GM12878 (cell line): Measurements from ENCODE around the gene NUBP1. TPM values are rescaled to one million over a fixed set of nuclear protein-coding genes. Genes with fewer than 3 reads are reported as not detected.
A peak's percentile ranks its signal among the peaks of the same experiment; 100 is the strongest.

ENCODE experiments used
- ATAC-seq: fragments of 200-7000 bp; cut with Tn5 transposase; 3 replicates; pipeline ENCODE4 v1.9.1; 2020; ENCODE audit warnings: mild to moderate bottlenecking, moderate library complexity
- BruUV-seq: library from RNA; stranded (reverse); fragments of 400-500 nt; replicated peaks from 2 replicates; lab custom pipeline; 2021; lab: Mats Ljungman, UMichigan
- CTCF ChIA-PET: fragments of 300-600 bp; sonication (Branson Sonifier 250); formaldehyde crosslinking; extraction: SDS; loops from one replicate; lab custom pipeline; 2021; ENCODE audit warnings: inconsistent platforms; lab: Yijun Ruan, JAX
- POLR2A ChIA-PET: fragments of 350-600 bp; formaldehyde crosslinking; extraction: SDS; loops from one replicate; lab custom pipeline; 2021; ENCODE audit warnings: inconsistent platforms; lab: Charles Lee
- RAD21 ChIA-PET: fragments of 300-600 bp; sonication (Branson Sonifier 250); formaldehyde crosslinking; loops from one replicate; lab custom pipeline; 2023; ENCODE audit warnings: antibody characterized with exemption; ENCODE audit not compliant: unreplicated experiment; lab: Charles Lee
- SMC1A ChIA-PET: fragments of 300-600 bp; sonication (Branson Sonifier 250); formaldehyde crosslinking; loops from one replicate; lab custom pipeline; 2023; ENCODE audit not compliant: unreplicated experiment, uncharacterized antibody; lab: Charles Lee
- DNase-seq: peaks from one replicate; pipeline ENCODE4 v3.0.0-alpha.2; 2011; ENCODE audit warnings: low read depth, low spot score
- FAIRE-seq: peaks from 3 replicates; lab custom pipeline; 2011; peaks lifted over from hg19 to GRCh38; lab: Jason Lieb, UNC
- H2AFZ ChIP-seq: 2 replicates; pipeline ENCODE4 v1.6.0; 2011; ENCODE audit warnings: low read depth, low read length, control low read depth; ENCODE audit not compliant: control insufficient read depth
- H3K27ac ChIP-seq: 2 replicates; pipeline ENCODE4 v1.5.1; 2011; ENCODE audit warnings: control low read depth; ENCODE audit not compliant: control insufficient read depth, insufficient read depth
- H3K27me3 ChIP-seq, 2 experiments: replicated peaks in 1 of 2; 2 replicates each; pipeline versions ENCODE4 v1.6.0 to v1.6.1; 2011; ENCODE audit warnings: low read length in 1 of 2; ENCODE audit not compliant: control insufficient read depth in 2 of 2, insufficient read depth in 2 of 2
- H3K36me3 ChIP-seq, 2 experiments: 2 replicates each; pipeline ENCODE4 v1.5.1; 2011; ENCODE audit warnings: low read length in 1 of 2; ENCODE audit not compliant: control insufficient read depth in 2 of 2, insufficient read depth in 2 of 2
- H3K4me1 ChIP-seq: 2 replicates; pipeline ENCODE4 v1.6.1; 2011; ENCODE audit warnings: mild to moderate bottlenecking, low read length, moderate library complexity, mixed read lengths; ENCODE audit not compliant: control insufficient read depth, insufficient read depth
- H3K4me2 ChIP-seq: 2 replicates; pipeline ENCODE4 v1.6.0; 2011; ENCODE audit warnings: control low read depth; ENCODE audit not compliant: control insufficient read depth, insufficient read depth
- H3K4me3 ChIP-seq: fragments of 200-600 bp; sonication (generic); 2 replicates; pipeline ENCODE4 v1.5.1; 2016
- H3K79me2 ChIP-seq: 2 replicates; pipeline ENCODE4 v1.6.0; 2011; ENCODE audit warnings: low read length; ENCODE audit not compliant: control insufficient read depth, insufficient read depth
- H3K9ac ChIP-seq: 2 replicates; pipeline ENCODE4 v1.8.0; 2011; ENCODE audit warnings: low read length, control low read depth, mixed read lengths; ENCODE audit not compliant: control insufficient read depth, insufficient read depth
- H3K9me3 ChIP-seq: replicated peaks from 3 replicates; pipeline ENCODE4 v1.5.1; 2011; ENCODE audit warnings: mild to moderate bottlenecking, low read length; ENCODE audit not compliant: control insufficient read depth, insufficient read depth
- H4K20me1 ChIP-seq: 2 replicates; pipeline ENCODE4 v1.6.0; 2011; ENCODE audit not compliant: control insufficient read depth, insufficient read depth
- NFIC ChIP-seq: IDR thresholded peaks from 2 replicates; pipeline ENCODE4 v1.6.1; 2012; ENCODE audit warnings: low read depth, mild to moderate bottlenecking, inconsistent platforms, low read length, moderate library complexity
- RAD51 ChIP-seq: fragments of 450-650 bp; IDR thresholded peaks from 2 replicates; pipeline ENCODE4 v1.6.1; 2016; ENCODE audit warnings: moderate library complexity, mild to moderate bottlenecking, inconsistent platforms
- SUZ12 ChIP-seq: fragments of 200-600 bp; sonication (generic); IDR thresholded peaks from one replicate; pipeline ENCODE4 v1.6.1; 2018; ENCODE audit warnings: antibody characterized with exemption, mild to moderate bottlenecking; ENCODE audit not compliant: unreplicated experiment
- WGBS: methylation state at CpG from one replicate; pipeline ENCODE4 v1.1.6; 2016; ENCODE audit warnings: low lambda C conversion rate; ENCODE audit not compliant: insufficient replicate concordance, insufficient coverage; ENCODE audit errors: missing lambda C conversion rate; 5-methylcytosine and 5-hydroxymethylcytosine counted together
- in situ Hi-C: fragments of 300-500 bp; cut with MboI; formaldehyde crosslinking; loops from 9 replicates; pipeline ENCODE4 v1.14.3; 2018; ENCODE audit warnings: mixed read lengths
- intact Hi-C: fragments of 100-400 bp; cut with micrococcal nuclease; formaldehyde crosslinking; loops from one replicate; pipeline ENCODE4 v1.14.2; 2022; ENCODE audit not compliant: unreplicated experiment
- polyA plus RNA-seq, 11 experiments: library from polyadenylated mRNA; depleted of rRNA in 4 of 11; unstranded in 6 of 11; stranded (reverse) in 5 of 11; fragments of >200 nt; fragmentation: Nextera tagmentation in 4 of 11; fragmentation: Illumina TruSeq in 1 of 11; extraction: Ambion mirVana in 4 of 11; extraction: Trizol in 1 of 11; gene quantifications; 1 replicate in 1 of 11; 2 replicates in 10 of 11; pipeline versions ENCODE4 v1.2.1 to v1.2.3, GENCODE V29; 2011 to 2016; ENCODE audit warnings: inconsistent platforms in 2 of 11, missing spikeins in 2 of 11, low read depth in 1 of 11
- total RNA-seq, 4 experiments: library from RNA; depleted of rRNA in 3 of 4; stranded (reverse); fragments of >200 nt in 3 of 4; fragmentation: Illumina TruSeq in 1 of 4; extraction: Trizol in 1 of 4; gene quantifications; 2 replicates each; pipeline versions ENCODE4 v1.2.1 to v1.2.3, GENCODE V29; 2013 to 2021

The NUBP1 gene
- total and polyA plus RNA-seq, 10 of the 15 experiments (the other 5 are each of a cell fraction or from before 2014, with no cell fraction given): 31.0 to 74.9 (median 58.3) TPM

DNA sequence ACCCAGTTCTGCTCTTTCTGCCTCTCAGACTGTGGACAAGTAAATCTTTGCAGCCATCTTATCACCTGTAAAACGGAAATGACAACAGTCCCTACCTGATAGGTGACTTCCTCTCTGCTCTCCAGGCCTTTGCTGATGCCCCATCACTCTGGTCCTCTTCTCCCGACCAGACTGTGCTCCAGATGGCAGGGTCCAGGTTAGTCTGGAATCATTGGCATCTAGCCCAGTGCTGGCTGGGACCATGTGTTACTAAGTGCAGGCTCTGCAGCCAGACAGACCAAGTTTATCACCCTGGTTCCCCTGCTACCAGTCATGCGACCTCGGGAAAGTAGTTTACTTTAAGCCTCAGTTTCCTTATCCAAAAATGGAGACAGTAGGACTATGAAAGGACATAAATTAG lies 1.8 kb upstream of the NUBP1 start (continued):
- no peak for TF ChIP-seq NFIC

- ATAC-seq (no peak), DNase-seq (no peak), FAIRE-seq (no peak)
- H4K20me1 ChIP-seq: no peaks in the 10 kb centered on the region
- H2AFZ ChIP-seq: peak overlapping the region; percentile 78
- peaks cover 4% of the 10 kb centered on the region for H3K79me2 ChIP-seq
- ChIA-PET CTCF (interaction anchor here (1.4 to 1.6 kb wide), 3 partner anchors 8 to 168 kb away, joined by 3 to 4 read pairs (median 3); partner anchors contain the start of gene CIITA), RAD21 (interaction anchor here (0.7 to 4.0 kb wide), 11 partner anchors 11 to 198 kb away, joined by 3 to 52 read pairs (median 5); partner anchors contain the start of gene CIITA), SMC1A (interaction anchor here (0.6 to 3.8 kb wide), 10 partner anchors 12 to 205 kb away, joined by 3 to 22 read pairs (median 6); partner anchors contain the start of genes CIITA and DEXI), POLR2A (interaction anchor here (0.6 to 2.6 kb wide), 9 partner anchors 10 to 199 kb away, joined by 3 to 19 read pairs (median 8); partner anchors contain the start of genes CIITA and DEXI)
- WGBS: 21% methylated on average over 5 of the region's 5 CpGs
- H3K4me2 ChIP-seq: peak overlapping the region; percentile 80
- no peaks in the 10 kb centered on the region for H3K27me3 ChIP-seq
- TF ChIP-seq RAD51: peak; percentile 9; the same call in 1 of the 2 replicates
- no peak for TF ChIP-seq SUZ12
- intact Hi-C loops (loop anchor here (1.0 kb wide), 1 partner anchor 32 kb away; no protein-coding TSS in a partner anchor), in situ Hi-C loops (loop anchor here (5.0 kb wide), 3 partner anchors 134 to 431 kb away; partner anchors contain the start of gene CIITA)
- no peaks in the 10 kb centered on the region for H3K9me3 ChIP-seq
- peak overlapping the region; percentile 74 for H3K27ac ChIP-seq
- H3K36me3 ChIP-seq: peaks cover 1 to 4% of the 10 kb centered on the region in 2 experiments; a peak in 1 of 4 replicates
- no TSS peak for BruUV-seq
- H3K4me1 ChIP-seq: peaks cover 43% of the 10 kb centered on the region
- H3K9ac ChIP-seq: peak overlapping the region; percentile 66
- H3K4me3 ChIP-seq: peak overlapping the region; percentile 67
Measured at GRCh38 chr16:10743227-10743609, 424 bp upstream of the NUBP1 start.
